Endothelial cell of umbilical vein (primary cell): ENCODE results near the gene TSPAN18. TPM values are rescaled to one million over a fixed set of nuclear protein-coding genes. Genes with fewer than 3 reads are reported as not detected.

Experiments
- BruUV-seq: library from RNA; stranded (reverse); fragments of 400-500 nt; replicated peaks from 2 replicates; lab custom pipeline; 2021; lab: Mats Ljungman, UMichigan
- CTCF ChIA-PET: fragments of 300-600, 350-600 bp; sonication (Branson Sonifier 250); formaldehyde crosslinking; loops from one replicate; lab custom pipeline; 2021; ENCODE audit warnings: antibody characterized with exemption, inconsistent platforms; lab: Charles Lee
- POLR2A ChIA-PET: fragments of 300-600, 350-600 bp; sonication (Branson Sonifier 250); formaldehyde crosslinking; loops from one replicate; lab custom pipeline; 2021; ENCODE audit warnings: antibody characterized with exemption, inconsistent platforms; lab: Charles Lee
- DNase-seq: peaks from one replicate; pipeline ENCODE4 v3.0.0-alpha.2; 2011; ENCODE audit warnings: low read depth, low spot score
- FAIRE-seq: peaks from 2 replicates; lab custom pipeline; 2011; peaks lifted over from hg19 to GRCh38; lab: Jason Lieb, UNC
- H2AFZ ChIP-seq: 2 replicates; pipeline ENCODE4 v1.6.0; 2012; ENCODE audit warnings: low read depth, low read length, control low read depth, inconsistent platforms
- H3K27ac ChIP-seq: 2 replicates; pipeline ENCODE4 v1.5.1; 2011; ENCODE audit warnings: low read depth, mild to moderate bottlenecking, control low read depth, low read length, moderate library complexity; ENCODE audit not compliant: insufficient read depth
- H3K27me3 ChIP-seq, 2 experiments: 2 replicates each; pipeline versions ENCODE4 v1.6.0 to v1.6.1; 2011; ENCODE audit warnings: low read length in 2 of 2, mixed read lengths in 1 of 2; ENCODE audit not compliant: control insufficient read depth in 2 of 2, insufficient read depth in 2 of 2
- H3K36me3 ChIP-seq, 2 experiments: 2 replicates in 1 of 2; 3 replicates in 1 of 2; pipeline ENCODE4 v1.5.1; 2011; ENCODE audit warnings: low read length in 2 of 2, mild to moderate bottlenecking in 1 of 2, moderate library complexity in 1 of 2; ENCODE audit not compliant: control insufficient read depth in 2 of 2, insufficient read depth in 2 of 2; ENCODE audit errors: extremely low read depth in 1 of 2
- H3K4me1 ChIP-seq: 3 replicates; pipeline ENCODE4 v1.5.1; 2011; ENCODE audit warnings: mild to moderate bottlenecking, low read length; ENCODE audit not compliant: control insufficient read depth, insufficient read depth; ENCODE audit errors: extremely low read depth
- H3K4me2 ChIP-seq: 2 replicates; pipeline ENCODE4 v1.6.1; 2011; ENCODE audit warnings: low read length, control low read depth, mixed read lengths; ENCODE audit not compliant: insufficient read depth
- H3K4me3 ChIP-seq, 3 experiments: fragments of 200-600 bp in 1 of 3; sonication (generic), shearing (Covaris generic) in 1 of 3; replicated peaks in 1 of 3; 2 replicates each; pipeline ENCODE4 v1.5.1; 2011 to 2016; ENCODE audit warnings: control low read depth in 3 of 3, low read length in 3 of 3, mild to moderate bottlenecking in 2 of 3, inconsistent platforms in 1 of 3, low read depth in 1 of 3, moderate library complexity in 1 of 3; ENCODE audit not compliant: insufficient read depth in 1 of 3
- H3K79me2 ChIP-seq: 2 replicates; pipeline ENCODE4 v1.6.0; 2012; ENCODE audit warnings: low read length, inconsistent platforms; ENCODE audit not compliant: control insufficient read depth, insufficient read depth
- H3K9ac ChIP-seq: replicated peaks from 2 replicates; pipeline ENCODE3; 2011; ENCODE audit warnings: low read length, control low read depth; ENCODE audit not compliant: insufficient read depth; ENCODE audit errors: extremely low read depth
- H3K9me1 ChIP-seq: replicated peaks from 3 replicates; pipeline ENCODE4 v1.6.0; 2011; ENCODE audit warnings: mild to moderate bottlenecking, low read length; ENCODE audit not compliant: control insufficient read depth, insufficient read depth; ENCODE audit errors: extremely low read depth
- H3K9me3 ChIP-seq: replicated peaks from 2 replicates; pipeline ENCODE4 v1.5.1; 2012; ENCODE audit warnings: low read length, inconsistent platforms; ENCODE audit not compliant: control insufficient read depth, insufficient read depth
- H4K20me1 ChIP-seq: replicated peaks from 2 replicates; pipeline ENCODE3; 2011; ENCODE audit warnings: mild to moderate bottlenecking, low read length; ENCODE audit not compliant: control insufficient read depth, insufficient read depth; ENCODE audit errors: extremely low read depth
- CTCF ChIP-seq, 2 donors: IDR thresholded peaks; 1 replicate in 1 of 2; 2 replicates in 1 of 2; pipeline ENCODE4 v1.5.1; 2011; ENCODE audit warnings: low read length in 2 of 2, mild to moderate bottlenecking in 2 of 2, moderate library complexity in 2 of 2, control low read depth in 1 of 2, inconsistent platforms in 1 of 2, low read depth in 1 of 2; ENCODE audit not compliant: insufficient read depth in 1 of 2; ENCODE audit errors: extremely low read depth in 1 of 2
- EZH2 ChIP-seq: IDR thresholded peaks from 2 replicates; pipeline ENCODE4 v1.6.1; 2012; ENCODE audit warnings: borderline replicate concordance, low read depth, mild to moderate bottlenecking, moderate library complexity, low read length, inconsistent platforms; ENCODE audit not compliant: severe bottlenecking
- FOS ChIP-seq: IDR thresholded peaks from 2 replicates; pipeline ENCODE4 v1.6.1; 2011; ENCODE audit warnings: mild to moderate bottlenecking, low read length, moderate library complexity, borderline replicate concordance; ENCODE audit not compliant: insufficient read depth
- GATA2 ChIP-seq: IDR thresholded peaks from 2 replicates; pipeline ENCODE4 v1.7.0; 2011; ENCODE audit warnings: low read depth, mild to moderate bottlenecking, moderate library complexity, mixed read lengths, low read length; ENCODE audit not compliant: insufficient read length, insufficient read depth
- JUN ChIP-seq: IDR thresholded peaks from 2 replicates; pipeline ENCODE4 v1.6.1; 2011; ENCODE audit warnings: borderline replicate concordance, low read depth; ENCODE audit not compliant: insufficient read length, insufficient read depth
- MAX ChIP-seq: IDR thresholded peaks from 2 replicates; pipeline ENCODE4 v1.6.1; 2011; ENCODE audit not compliant: insufficient read depth, insufficient read length
- MYC ChIP-seq: IDR thresholded peaks from one replicate; pipeline ENCODE4 v1.6.1; 2011; ENCODE audit warnings: mild to moderate bottlenecking, low read depth, low read length
- POLR2A ChIP-seq: IDR thresholded peaks from 2 replicates; pipeline ENCODE4 v1.6.1; 2012; ENCODE audit warnings: low read depth, mild to moderate bottlenecking, control low read depth, low read length
- POLR2AphosphoS5 ChIP-seq: IDR thresholded peaks from 2 replicates; pipeline ENCODE4 v1.6.1; 2012; ENCODE audit warnings: low read depth, mild to moderate bottlenecking, control low read depth, low read length, moderate library complexity; ENCODE audit not compliant: insufficient read depth
- dilution Hi-C: fragments of 300-500 bp; cut with MboI; formaldehyde crosslinking; loops from one replicate; pipeline ENCODE4 v1.15.0; 2019; ENCODE audit warnings: low sequenced_read_pairs; ENCODE audit not compliant: extremely low pct_ligation_motif_present
- intact Hi-C: fragments of 100-400 bp; cut with micrococcal nuclease; formaldehyde crosslinking; loops from one replicate; pipeline ENCODE4 v1.10.0; 2022
- polyA plus RNA-seq, 4 experiments: library from polyadenylated mRNA; depleted of rRNA in 3 of 4; stranded (reverse) in 3 of 4; unstranded in 1 of 4; fragments of >200 nt; gene quantifications; 2 replicates each; pipeline versions ENCODE4 v1.2.1 to v1.2.3, GENCODE V29; 2011 to 2012; ENCODE audit warnings: missing spikeins in 1 of 4
- total RNA-seq: library from RNA; stranded (reverse); gene quantifications from 2 replicates; pipeline ENCODE4 v1.2.3, GENCODE V29; 2021

The TSPAN18 gene
- total and polyA plus RNA-seq, 2 donors (not counting 3 experiments of a cell fraction or from before 2014, with no cell fraction given) = 32.2 to 118 TPM

GRCh38 chr11:44822369-44822768, 95.6 kb downstream of the TSPAN18 start:
- H3K4me2 ChIP-seq = no peak overlapping the region

More at GRCh38 chr11:44822369-44822768, 95.6 kb downstream of the TSPAN18 start:
- H3K9me3 ChIP-seq = no peaks in the 10 kb centered on the region
- H3K27ac ChIP-seq = no peak overlapping the region
- H3K4me1 ChIP-seq = peaks cover 32% of the 10 kb centered on the region
- H3K9me1 ChIP-seq = no peaks in the 10 kb centered on the region
- intact Hi-C loops = loop anchor here (5.0 kb wide), 1 partner anchor 55 kb away; no protein-coding TSS in a partner anchor
- dilution Hi-C loops = no loop called here
- BruUV-seq = no TSS peak
- FAIRE-seq = no peak
- H4K20me1 ChIP-seq = no peaks in the 10 kb centered on the region
- H3K79me2 ChIP-seq = no peaks in the 10 kb centered on the region
- no peak overlapping the region for H2AFZ ChIP-seq
- ChIA-PET CTCF (interaction anchor here (1.1 to 1.8 kb wide), 4 partner anchors 9 to 89 kb away, joined by 3 to 6 read pairs (median 4); no protein-coding TSS in a partner anchor), POLR2A (no interaction called here)
- no peak overlapping the region for H3K4me3 ChIP-seq
- no peak for TF ChIP-seq EZH2
- TF ChIP-seq GATA2 = no peak
- no peak for TF ChIP-seq FOS
- no peak for TF ChIP-seq POLR2A
- no peak for TF ChIP-seq CTCF (IDR thresholded peaks at IDR 0.05; ENCODE audit: extremely low read depth in 1 of 2, insufficient read depth in 1 of 2, low read depth in 1 of 2, low read length in 2 of 2)
- no peak for TF ChIP-seq POLR2AphosphoS5
- TF ChIP-seq MYC = no peak
- no peak for TF ChIP-seq JUN
- no peak for TF ChIP-seq MAX
- no peak for DNase-seq
- H3K27me3 ChIP-seq = no peaks in the 10 kb centered on the region
- H3K36me3 ChIP-seq = no peaks in the 10 kb centered on the region
- H3K9ac ChIP-seq = no peak overlapping the region
